Hepatocyte (in vitro differentiated cells): ENCODE data around the gene C1QTNF7. TPM values are rescaled to one million over a fixed set of nuclear protein-coding genes. Genes with fewer than 3 reads are reported as not detected.

Experiments used
- DNase-seq: peaks from one replicate; pipeline ENCODE4 v3.0.0-alpha.2; 2016; ENCODE audit warnings: low spot score
- H2AFZ ChIP-seq: fragments of 200-600 bp; sonication (generic); 2 replicates; pipeline ENCODE4 v1.6.0; 2016; ENCODE audit warnings: antibody characterized with exemption, mild to moderate bottlenecking
- H3K27ac ChIP-seq: fragments of 200-600 bp; sonication (generic); 2 replicates; pipeline ENCODE4 v1.5.1; 2016; ENCODE audit warnings: mild to moderate bottlenecking
- H3K27me3 ChIP-seq: fragments of 200-600 bp; sonication (generic); 2 replicates; pipeline ENCODE4 v1.6.1; 2016
- H3K36me3 ChIP-seq: fragments of 200-600 bp; sonication (generic); replicated peaks from 2 replicates; pipeline ENCODE4 v1.5.1; 2016; ENCODE audit warnings: low read depth; ENCODE audit not compliant: insufficient read depth
- H3K4me1 ChIP-seq: fragments of 200-600 bp; sonication (generic); 2 replicates; pipeline ENCODE4 v1.5.1; 2016; ENCODE audit warnings: mild to moderate bottlenecking, moderate library complexity; ENCODE audit not compliant: insufficient read depth
- H3K4me2 ChIP-seq: fragments of 200-600 bp; sonication (generic); 2 replicates; pipeline ENCODE4 v1.6.0; 2016
- H3K4me3 ChIP-seq: fragments of 200-600 bp; sonication (generic); 2 replicates; pipeline ENCODE4 v1.5.1; 2016; ENCODE audit warnings: mild to moderate bottlenecking
- H3K79me2 ChIP-seq: fragments of 200-600 bp; sonication (generic); 2 replicates; pipeline ENCODE4 v1.6.0; 2017; ENCODE audit warnings: mild to moderate bottlenecking
- H3K9me2 ChIP-seq: fragments of 200-600 bp; sonication (generic); replicated peaks from 2 replicates; pipeline ENCODE4 v1.6.0; 2017; ENCODE audit warnings: mild to moderate bottlenecking; ENCODE audit not compliant: insufficient read depth
- H3K9me3 ChIP-seq: fragments of 200-600 bp; sonication (generic); 2 replicates; pipeline ENCODE4 v1.5.1; 2016; ENCODE audit warnings: low read depth, mild to moderate bottlenecking
- H4K20me1 ChIP-seq: fragments of 200-600 bp; sonication (generic); 2 replicates; pipeline ENCODE4 v1.6.0; 2016; ENCODE audit warnings: mild to moderate bottlenecking; ENCODE audit not compliant: insufficient read depth, poor library complexity, severe bottlenecking
- EZH2 ChIP-seq: fragments of 200-600 bp; sonication (generic); IDR thresholded peaks from 2 replicates; pipeline ENCODE4 v1.6.1; 2016; ENCODE audit warnings: antibody characterized with exemption, mild to moderate bottlenecking, borderline replicate concordance
- EZH2phosphoT487 ChIP-seq: fragments of 200-600 bp; sonication (generic); IDR thresholded peaks from one replicate; pipeline ENCODE4 v1.6.1; 2018; ENCODE audit warnings: antibody characterized with exemption, mild to moderate bottlenecking, low read depth, moderate library complexity; ENCODE audit not compliant: unreplicated experiment, severe bottlenecking
- WGBS: methylation state at CpG from one replicate; pipeline ENCODE4 v1.1.6; 2016; ENCODE audit warnings: low lambda C conversion rate; ENCODE audit errors: missing lambda C conversion rate; 5-methylcytosine and 5-hydroxymethylcytosine counted together
- polyA plus RNA-seq: library from polyadenylated mRNA; unstranded; fragments of >200 nt; fragmentation: Nextera tagmentation; extraction: Ambion mirVana; gene quantifications from 2 replicates; pipeline ENCODE4 v1.2.1, GENCODE V29; 2016
- total RNA-seq: library from RNA; depleted of rRNA; stranded (reverse); fragments of >200 nt; gene quantifications from 2 replicates; pipeline ENCODE4 v1.2.3, GENCODE V29; 2014
- TF ChIP-seq, protein P1 (sequence below): fragments of 200-600 bp; sonication (generic); IDR thresholded peaks from 2 replicates; pipeline ENCODE4 v1.5.1; 2016; ENCODE audit warnings: antibody characterized with exemption, mild to moderate bottlenecking; ENCODE audit not compliant: poor library complexity

The C1QTNF7 gene
- total and polyA plus RNA-seq, 2 experiments from 2014 or later, result 1.4 TPM

DNA sequence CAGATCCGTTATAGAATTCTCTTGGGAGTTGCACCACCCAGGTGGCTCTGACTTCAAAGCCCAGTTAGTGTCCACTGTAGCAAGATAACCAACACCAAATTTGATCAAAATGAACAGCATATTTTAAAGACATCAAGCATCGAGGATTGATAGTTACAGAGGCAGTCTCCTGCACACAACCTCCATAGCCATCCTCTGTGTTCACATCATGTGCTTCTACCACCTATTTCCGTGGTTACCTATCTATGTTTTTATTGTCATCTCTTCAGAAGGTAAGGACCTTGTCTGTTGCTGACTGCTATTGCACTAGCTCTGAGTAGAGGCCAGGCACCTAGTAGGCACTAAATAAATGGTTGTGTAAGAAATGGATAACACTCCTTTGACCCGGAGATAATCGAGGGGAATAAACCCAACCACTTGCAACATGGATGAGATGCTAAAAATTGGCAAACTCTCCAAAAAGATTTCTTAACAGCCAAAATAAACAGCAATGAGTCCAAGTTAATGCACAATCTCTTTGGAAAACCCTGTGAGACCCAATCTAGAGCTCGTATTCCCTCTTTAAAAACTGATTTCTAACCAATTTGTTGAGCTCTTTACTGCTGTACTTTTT is 14.7 kb upstream of the C1QTNF7 start:
- WGBS, result 89% methylated on average over 6 of the region's 6 CpGs
- H3K4me1 ChIP-seq, result no peaks in the 10 kb centered on the region
- TF ChIP-seq, protein P1, sequence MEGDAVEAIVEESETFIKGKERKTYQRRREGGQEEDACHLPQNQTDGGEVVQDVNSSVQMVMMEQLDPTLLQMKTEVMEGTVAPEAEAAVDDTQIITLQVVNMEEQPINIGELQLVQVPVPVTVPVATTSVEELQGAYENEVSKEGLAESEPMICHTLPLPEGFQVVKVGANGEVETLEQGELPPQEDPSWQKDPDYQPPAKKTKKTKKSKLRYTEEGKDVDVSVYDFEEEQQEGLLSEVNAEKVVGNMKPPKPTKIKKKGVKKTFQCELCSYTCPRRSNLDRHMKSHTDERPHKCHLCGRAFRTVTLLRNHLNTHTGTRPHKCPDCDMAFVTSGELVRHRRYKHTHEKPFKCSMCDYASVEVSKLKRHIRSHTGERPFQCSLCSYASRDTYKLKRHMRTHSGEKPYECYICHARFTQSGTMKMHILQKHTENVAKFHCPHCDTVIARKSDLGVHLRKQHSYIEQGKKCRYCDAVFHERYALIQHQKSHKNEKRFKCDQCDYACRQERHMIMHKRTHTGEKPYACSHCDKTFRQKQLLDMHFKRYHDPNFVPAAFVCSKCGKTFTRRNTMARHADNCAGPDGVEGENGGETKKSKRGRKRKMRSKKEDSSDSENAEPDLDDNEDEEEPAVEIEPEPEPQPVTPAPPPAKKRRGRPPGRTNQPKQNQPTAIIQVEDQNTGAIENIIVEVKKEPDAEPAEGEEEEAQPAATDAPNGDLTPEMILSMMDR, result no peak
- no peak for TF ChIP-seq EZH2
- TF ChIP-seq EZH2phosphoT487, result no peak

GRCh38 chr4:15413623-15414019 is 14.2 kb upstream of the C1QTNF7 start:
- no peak overlapping the region for H3K4me3 ChIP-seq
- no peaks in the 10 kb centered on the region for H3K27me3 ChIP-seq
- no peaks in the 10 kb centered on the region for H4K20me1 ChIP-seq
- TF ChIP-seq, protein P1, result no peak
- TF ChIP-seq EZH2phosphoT487 (no peak), EZH2 (no peak)
- no peak overlapping the region for H3K27ac ChIP-seq
- 93% methylated on average over 2 of the region's 2 CpGs for WGBS
- no peaks in the 10 kb centered on the region for H3K9me3 ChIP-seq
- no peak for DNase-seq
- no peak overlapping the region for H2AFZ ChIP-seq
- no peaks in the 10 kb centered on the region for H3K79me2 ChIP-seq
- no peaks in the 10 kb centered on the region for H3K4me1 ChIP-seq
- H3K36me3 ChIP-seq, result no peaks in the 10 kb centered on the region
- no peak overlapping the region for H3K4me2 ChIP-seq
- H3K9me2 ChIP-seq, result no peaks in the 10 kb centered on the region

More for the DNA sequence above, 14.7 kb upstream of the C1QTNF7 start:
- no peaks in the 10 kb centered on the region for H3K9me3 ChIP-seq
- H3K79me2 ChIP-seq, result no peaks in the 10 kb centered on the region
- no peak overlapping the region for H3K4me3 ChIP-seq
- no peaks in the 10 kb centered on the region for H3K9me2 ChIP-seq
- H3K27ac ChIP-seq, result no peak overlapping the region
- no peaks in the 10 kb centered on the region for H4K20me1 ChIP-seq
- H3K36me3 ChIP-seq, result no peaks in the 10 kb centered on the region
- no peak overlapping the region for H3K4me2 ChIP-seq
- no peak overlapping the region for H2AFZ ChIP-seq
- H3K27me3 ChIP-seq, result no peaks in the 10 kb centered on the region
- no peak for DNase-seq

- H3K4me1 ChIP-seq, result no peaks in the 10 kb centered on the region
- H2AFZ ChIP-seq, result no peak overlapping the region
- no peak overlapping the region for H3K4me3 ChIP-seq
- no peaks in the 10 kb centered on the region for H3K9me3 ChIP-seq
- WGBS, result 66% methylated on average over 4 of the region's 4 CpGs
- H3K27me3 ChIP-seq, result no peaks in the 10 kb centered on the region
- H3K79me2 ChIP-seq, result no peaks in the 10 kb centered on the region
- H3K9me2 ChIP-seq, result no peaks in the 10 kb centered on the region
- no peaks in the 10 kb centered on the region for H3K36me3 ChIP-seq
- no peak for DNase-seq
- no peak overlapping the region for H3K4me2 ChIP-seq
- TF ChIP-seq EZH2, result no peak
- TF ChIP-seq EZH2phosphoT487, result no peak
- TF ChIP-seq, protein P1, result no peak
- no peaks in the 10 kb centered on the region for H4K20me1 ChIP-seq
- no peak overlapping the region for H3K27ac ChIP-seq
Observed at GRCh38 chr4:15414551-15415091, 13.2 kb upstream of the C1QTNF7 start.
